Measurements from ENCODE around the gene ZNF433.
"Not testable (repeated sequence)": the region's sequence is repeated elsewhere in the genome, so short reads cannot be mapped to it uniquely, and the experiment has no call there.

- TF ChIP-seq EZH2 (optimal IDR thresholded peaks at IDR 0.05; ENCODE audit: low read depth, low read length); CTCF (IDR thresholded peaks at IDR 0.05; ENCODE audit: low read length): not testable (repeated sequence)
Observed at GRCh38 chr19:12076331-12076730, 40.9 kb upstream of the ZNF433 start.

Measured in MM.1S (cell line).